ACC112 (cell line): ENCODE results near the gene FNBP1.
"Not testable (repeated sequence)": the region's sequence is repeated elsewhere in the genome, so short reads cannot be mapped to it uniquely, and the experiment has no call there.

Experiments
- H2AFZ ChIP-seq: fragments of 200-600 bp; sonication (generic); one replicate; pipeline ENCODE4 v1.6.0; 2017; ENCODE audit warnings: antibody characterized with exemption, low read length; ENCODE audit not compliant: unreplicated experiment
- H3K27ac ChIP-seq: fragments of 200-600 bp; sonication (generic); 2 replicates; pipeline ENCODE4 v1.5.1; 2014; ENCODE audit warnings: low read depth, mild to moderate bottlenecking, antibody characterized with exemption, low read length, moderate library complexity
- H3K27me3 ChIP-seq: fragments of 200-600 bp; sonication (generic); 2 replicates; pipeline ENCODE4 v1.6.1; 2014; ENCODE audit warnings: mild to moderate bottlenecking, antibody characterized with exemption, low read length, moderate library complexity, mixed read lengths; ENCODE audit not compliant: insufficient read depth
- H3K36me3 ChIP-seq: fragments of 200-600 bp; sonication (generic); 2 replicates; pipeline ENCODE4 v1.6.1; 2016; ENCODE audit warnings: mild to moderate bottlenecking, antibody characterized with exemption, low read length, moderate library complexity, mixed read lengths; ENCODE audit not compliant: insufficient read depth
- H3K4me1 ChIP-seq: fragments of 200-600 bp; sonication (generic); one replicate; pipeline ENCODE4 v1.6.1; 2016; ENCODE audit warnings: low read length, mixed read lengths; ENCODE audit not compliant: insufficient read depth, unreplicated experiment, control insufficient read depth
- H3K4me3 ChIP-seq: fragments of 200-600 bp; sonication (generic); 2 replicates; pipeline ENCODE4 v1.5.1; 2014; ENCODE audit warnings: mild to moderate bottlenecking, low read depth, low read length
- H3K79me2 ChIP-seq: fragments of 200-600 bp; sonication (generic); one replicate; pipeline ENCODE4 v1.6.0; 2016; ENCODE audit warnings: low read length; ENCODE audit not compliant: control insufficient read depth, unreplicated experiment, insufficient read depth

FNBP1 gene

DNA sequence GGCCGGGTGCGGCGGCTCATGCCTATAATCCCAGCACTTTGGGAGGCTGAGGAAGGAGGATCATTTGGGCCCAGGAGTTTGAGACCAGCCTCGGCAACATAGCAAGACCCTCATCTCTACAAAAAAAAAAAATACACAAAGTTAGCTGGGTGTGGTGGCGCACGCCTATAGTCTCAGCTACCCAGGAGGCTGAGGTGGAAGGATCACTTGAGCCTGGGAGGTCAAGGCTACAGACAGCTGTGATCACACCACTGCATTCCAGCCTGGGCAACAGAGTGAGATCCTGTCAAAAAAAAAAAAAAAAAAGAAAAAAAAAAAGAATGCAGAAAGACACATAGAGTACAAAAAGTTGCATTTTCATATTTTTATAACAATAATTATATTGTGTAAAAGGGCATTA lies 36.0 kb downstream of the FNBP1 start:
- peaks cover 12% of the 10 kb centered on the region for H3K79me2 ChIP-seq
- H2AFZ ChIP-seq, H3K36me3 ChIP-seq, H3K4me3 ChIP-seq, H3K27ac ChIP-seq, H3K4me1 ChIP-seq, H3K27me3 ChIP-seq: not testable (repeated sequence)

DNA sequence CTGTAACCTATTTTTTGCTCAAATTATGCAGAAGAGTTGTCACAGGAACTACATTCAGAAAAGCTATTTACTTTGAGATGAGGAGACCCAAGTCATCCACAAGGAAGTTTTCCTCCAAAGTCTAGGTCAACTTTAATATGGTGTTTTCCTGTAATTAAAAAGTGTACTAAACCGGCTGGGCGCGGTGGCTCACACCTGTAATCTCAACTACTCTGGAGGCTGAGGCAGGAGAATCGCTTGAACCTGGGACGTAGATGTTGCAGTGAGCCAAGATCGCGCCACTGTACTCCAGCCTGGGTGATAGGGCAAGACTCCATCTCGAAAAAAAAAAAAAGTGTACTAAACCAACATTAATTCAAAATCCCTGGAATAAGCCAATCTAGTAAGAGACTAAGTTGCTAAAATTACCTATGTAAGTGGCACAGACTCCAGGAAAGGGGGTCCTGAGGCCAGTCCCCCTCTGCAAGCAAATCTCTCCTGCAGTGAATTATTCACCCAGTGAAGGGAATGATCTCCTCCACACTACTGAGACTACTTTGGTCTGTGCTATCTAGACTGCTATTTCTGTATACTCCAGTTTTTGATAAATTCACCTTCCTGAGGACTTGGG lies 38.9 kb downstream of the FNBP1 start:
- Histone ChIP-seq H3K79me2 (peaks cover 2% of the 10 kb centered on the region), H3K27ac (no peak overlapping the region)

DNA sequence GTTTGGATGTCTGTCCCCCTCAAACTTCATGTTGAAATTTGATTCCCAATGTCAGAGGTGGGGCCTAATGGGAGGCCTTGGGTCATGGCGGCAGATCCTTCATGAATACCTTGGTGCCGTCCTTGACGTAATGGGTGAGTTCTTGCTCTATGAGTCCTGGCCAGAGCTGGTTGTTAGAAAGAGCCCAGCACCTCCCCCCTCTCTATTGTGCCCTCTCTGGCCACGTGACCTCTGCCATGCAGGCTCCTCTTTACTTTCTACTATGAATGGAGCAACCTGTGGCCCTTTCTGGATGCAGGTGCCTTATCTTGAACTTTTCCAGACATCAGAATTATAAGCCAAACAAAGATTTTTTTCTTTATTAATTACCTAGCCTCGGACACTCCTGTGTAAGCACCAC lies 40.7 kb downstream of the FNBP1 start:
- H3K36me3 ChIP-seq, result no peaks in the 10 kb centered on the region

More for the DNA sequence above, 38.9 kb downstream of the FNBP1 start:
- Histone ChIP-seq H3K27me3 (no peaks in the 10 kb centered on the region), H3K36me3 (no peaks in the 10 kb centered on the region), H3K4me3 (no peak overlapping the region), H2AFZ (no peak overlapping the region), H3K4me1 (peaks cover 2% of the 10 kb centered on the region)

DNA sequence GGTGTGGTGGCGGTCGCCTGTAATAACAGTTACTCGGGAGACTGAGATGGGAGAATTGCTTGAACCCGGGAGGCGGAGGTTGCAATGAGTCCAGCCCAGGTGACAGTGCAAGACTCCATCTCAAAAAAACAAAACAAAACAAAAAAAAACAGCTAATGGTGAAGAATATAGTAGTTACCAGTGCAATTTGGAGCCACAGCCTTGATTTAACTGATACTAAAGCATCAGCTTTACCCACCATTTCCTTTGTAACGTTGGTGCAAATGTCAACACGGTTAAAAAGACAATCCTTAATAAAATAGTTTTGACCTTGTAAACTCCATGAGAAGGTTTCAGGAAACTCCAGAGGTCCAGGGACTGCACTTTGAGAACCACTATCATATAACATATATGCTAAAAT lies 41.8 kb downstream of the FNBP1 start:
- no peak overlapping the region for H3K4me3 ChIP-seq
- H3K79me2 ChIP-seq, result peaks cover 16% of the 10 kb centered on the region
- no peaks in the 10 kb centered on the region for H3K27me3 ChIP-seq
- no peak overlapping the region for H3K27ac ChIP-seq
- peaks cover 14% of the 10 kb centered on the region for H3K4me1 ChIP-seq
- no peaks in the 10 kb centered on the region for H3K36me3 ChIP-seq
- H2AFZ ChIP-seq, result no peak overlapping the region

More for the DNA sequence above, 40.7 kb downstream of the FNBP1 start:
- H3K4me3 ChIP-seq, result no peak overlapping the region
- peaks cover 7% of the 10 kb centered on the region for H3K4me1 ChIP-seq
- H2AFZ ChIP-seq, result no peak overlapping the region
- H3K27ac ChIP-seq, result no peak overlapping the region
- H3K27me3 ChIP-seq, result no peaks in the 10 kb centered on the region
- peaks cover 8% of the 10 kb centered on the region for H3K79me2 ChIP-seq

DNA sequence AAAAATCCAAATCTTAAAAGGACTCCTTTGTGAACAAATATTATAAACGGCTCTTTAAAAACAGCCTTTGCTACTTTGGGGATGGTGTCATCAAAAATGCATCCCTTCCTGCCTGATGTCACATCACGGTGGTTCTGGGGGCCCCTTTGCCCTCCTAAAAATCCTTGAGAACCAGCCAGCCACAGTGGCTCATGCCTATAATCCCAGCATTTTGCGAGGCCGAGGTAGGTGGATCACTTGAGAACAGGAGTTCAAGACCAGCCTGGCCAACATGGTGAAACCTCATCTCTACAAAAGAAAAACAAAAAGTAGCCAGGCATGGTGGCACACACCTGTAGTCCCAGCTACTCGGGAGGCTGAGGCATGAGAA lies 43.9 kb downstream of the FNBP1 start:
- no peak overlapping the region for H3K27ac ChIP-seq
- peaks cover 30% of the 10 kb centered on the region for H3K4me1 ChIP-seq
- no peak overlapping the region for H3K4me3 ChIP-seq
- H3K27me3 ChIP-seq, result no peaks in the 10 kb centered on the region
- H3K79me2 ChIP-seq, result peaks cover 16% of the 10 kb centered on the region
- no peak overlapping the region for H2AFZ ChIP-seq
- no peaks in the 10 kb centered on the region for H3K36me3 ChIP-seq

DNA sequence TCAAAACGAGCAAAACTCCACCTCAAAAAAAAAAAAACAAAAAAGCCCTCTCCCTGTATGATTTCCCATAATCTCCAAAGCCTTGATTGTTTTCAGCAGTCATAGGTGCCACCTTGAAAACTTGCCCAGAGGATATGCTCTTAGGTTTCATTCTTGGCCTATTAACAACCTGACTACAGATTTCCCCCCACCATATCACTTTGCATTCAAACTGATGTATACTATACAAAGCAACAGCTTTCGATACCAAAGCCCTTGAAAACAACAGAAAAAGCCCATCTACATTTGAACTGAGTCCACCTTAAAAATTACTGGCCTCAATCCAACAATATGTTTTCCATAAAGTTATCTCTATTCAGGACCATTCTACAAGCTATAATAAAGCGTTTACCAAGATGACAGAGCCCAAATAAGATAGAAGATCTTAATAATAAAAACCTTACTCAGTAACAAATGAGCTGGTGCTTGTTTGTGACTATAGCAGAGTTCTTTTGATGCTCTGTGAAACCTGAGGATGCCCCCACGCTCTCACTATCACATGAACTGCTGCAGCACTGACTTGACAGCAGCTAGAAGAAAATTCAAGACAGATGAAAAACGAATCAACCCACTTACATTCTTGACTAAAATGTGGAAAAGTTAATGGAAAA lies 44.4 kb downstream of the FNBP1 start:
- H3K79me2 ChIP-seq, result peaks cover 16% of the 10 kb centered on the region
- H3K4me1 ChIP-seq, result peaks cover 30% of the 10 kb centered on the region
- H3K4me3 ChIP-seq, result no peak overlapping the region

DNA sequence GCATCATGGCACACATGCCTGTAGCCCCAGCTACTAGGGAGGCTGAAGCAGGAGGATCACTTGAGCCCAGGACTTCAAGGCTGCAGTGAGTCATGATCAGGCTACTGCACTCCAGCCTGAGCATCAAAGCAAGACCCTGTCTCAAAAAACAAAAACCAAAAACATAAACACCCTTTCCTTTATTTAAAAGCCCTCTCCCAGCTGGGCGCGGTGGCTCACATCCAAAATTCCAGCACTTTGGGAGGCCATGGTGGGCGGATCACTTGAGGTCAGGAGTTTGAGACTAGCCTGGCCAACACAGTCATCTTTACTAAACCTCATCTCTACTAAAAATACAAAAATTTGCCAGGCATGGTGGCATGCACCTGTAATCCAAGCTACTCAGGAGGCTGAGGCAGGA lies 45.3 kb downstream of the FNBP1 start:
- not testable (repeated sequence) for H3K27ac ChIP-seq, H2AFZ ChIP-seq, H3K27me3 ChIP-seq, H3K36me3 ChIP-seq, H3K4me3 ChIP-seq
- Histone ChIP-seq H3K79me2 (peaks cover 16% of the 10 kb centered on the region), H3K4me1 (peaks cover 30% of the 10 kb centered on the region)

More for the DNA sequence above, 44.4 kb downstream of the FNBP1 start:
- Histone ChIP-seq H2AFZ (no peak overlapping the region), H3K36me3 (no peaks in the 10 kb centered on the region), H3K27me3 (no peaks in the 10 kb centered on the region), H3K27ac (no peak overlapping the region)

DNA sequence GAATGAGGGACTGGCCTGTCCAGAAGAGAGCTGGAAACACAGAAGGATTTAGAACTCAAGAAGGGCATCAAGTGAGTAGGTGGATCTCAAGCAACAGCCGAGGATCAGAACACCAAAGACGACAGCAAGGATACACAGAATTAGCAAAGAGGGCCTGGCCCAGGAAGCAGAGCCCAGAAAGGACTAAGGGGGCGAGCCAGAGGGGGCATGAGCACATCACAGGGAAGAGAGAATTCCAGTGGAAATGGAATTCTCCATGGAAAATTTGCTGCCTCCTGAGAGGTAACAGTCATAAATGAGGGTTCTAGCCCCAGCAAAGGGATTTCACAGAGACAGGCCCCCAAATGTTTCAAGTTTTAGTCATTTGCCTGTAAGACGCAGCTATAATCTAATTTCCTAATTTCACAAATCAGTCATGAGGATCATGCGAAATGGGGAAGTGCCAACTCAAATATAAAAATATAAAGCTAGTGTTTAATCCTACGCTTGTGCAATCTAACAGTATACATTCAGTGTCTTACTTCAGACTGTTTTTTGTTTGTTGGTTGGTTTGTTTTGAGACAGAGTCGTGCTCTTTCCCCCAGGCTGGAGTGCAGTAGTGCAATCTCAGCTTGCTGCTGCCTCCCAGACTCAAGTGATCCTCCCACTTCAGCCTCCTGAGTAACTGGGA lies 46.7 kb downstream of the FNBP1 start:
- no peaks in the 10 kb centered on the region for H3K36me3 ChIP-seq
- H3K79me2 ChIP-seq, result peaks cover 16% of the 10 kb centered on the region
- peaks cover 38% of the 10 kb centered on the region for H3K4me1 ChIP-seq
- peak overlapping the region; percentile 3; the same call in 1 of the 2 replicates for H3K4me3 ChIP-seq
- peak overlapping the region; percentile 61 for H2AFZ ChIP-seq
- H3K27me3 ChIP-seq, result no peaks in the 10 kb centered on the region
- peak overlapping the region; percentile 81 for H3K27ac ChIP-seq

DNA sequence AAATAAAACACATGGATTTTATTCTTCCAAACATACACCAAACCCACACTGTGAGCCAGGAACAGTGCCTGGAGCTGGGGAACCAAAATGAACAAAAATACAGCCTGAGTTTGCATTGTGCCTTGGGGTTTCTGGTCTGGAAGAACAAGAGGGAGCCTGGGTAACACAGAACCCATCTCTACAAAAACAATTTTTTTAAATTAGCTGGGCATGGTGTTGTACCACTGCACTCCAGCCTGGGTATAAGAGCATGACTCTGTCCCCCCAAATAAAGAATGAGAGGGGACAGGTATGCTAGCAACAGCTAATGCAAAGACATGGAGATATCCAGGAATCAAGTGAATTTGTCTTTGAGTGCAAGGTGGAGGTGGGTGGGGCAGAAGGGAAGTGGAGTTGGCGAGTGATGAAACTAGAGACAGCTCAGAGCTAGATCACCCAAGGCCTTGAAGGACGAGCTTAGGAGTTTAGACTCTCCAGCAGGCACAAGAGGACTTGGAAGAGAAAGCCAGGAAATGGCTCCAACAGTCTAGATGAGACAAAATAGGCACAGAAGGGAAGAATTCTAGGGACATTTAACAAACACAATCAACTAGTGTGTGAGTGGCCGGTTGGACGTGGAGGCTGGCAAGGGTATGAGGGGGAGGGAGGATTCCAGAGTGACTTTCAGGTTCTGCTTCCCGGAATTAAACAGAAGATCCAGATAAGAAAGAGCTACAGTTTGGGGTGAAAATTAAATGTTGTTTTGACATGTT lies 47.4 kb downstream of the FNBP1 start:
- peaks cover 40% of the 10 kb centered on the region for H3K4me1 ChIP-seq
- H2AFZ ChIP-seq, result peak overlapping the region; percentile 61
- H3K79me2 ChIP-seq, result peaks cover 16% of the 10 kb centered on the region
- H3K27ac ChIP-seq, result peak overlapping the region; percentile 81
- H3K27me3 ChIP-seq, result no peaks in the 10 kb centered on the region
- H3K4me3 ChIP-seq, result peak overlapping the region; percentile 3; the same call in 1 of the 2 replicates
- no peaks in the 10 kb centered on the region for H3K36me3 ChIP-seq

DNA sequence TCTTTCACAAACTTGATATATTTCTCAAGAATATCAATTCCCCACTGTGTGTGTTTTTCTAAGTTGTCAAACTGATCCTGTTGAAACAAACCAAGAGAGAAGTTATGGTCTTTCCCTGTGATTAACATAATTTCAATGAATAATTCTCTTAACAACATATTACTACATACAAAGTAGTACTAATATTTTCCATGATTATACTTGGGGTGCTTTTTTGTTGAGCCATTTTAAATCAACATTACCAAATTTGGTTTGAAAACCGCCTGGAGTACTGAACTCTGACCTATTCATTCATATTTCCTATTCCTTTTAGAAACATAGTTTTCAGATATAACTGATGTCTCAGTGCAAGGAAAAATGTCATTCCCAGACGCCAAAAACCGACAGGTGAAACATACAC lies 48.1 kb downstream of the FNBP1 start:
- no peaks in the 10 kb centered on the region for H3K36me3 ChIP-seq
- no peak overlapping the region for H2AFZ ChIP-seq
- H3K27me3 ChIP-seq, result no peaks in the 10 kb centered on the region
- H3K27ac ChIP-seq, result peak overlapping the region; percentile 81
- H3K4me3 ChIP-seq, result no peak overlapping the region
- peaks cover 16% of the 10 kb centered on the region for H3K79me2 ChIP-seq
- peaks cover 46% of the 10 kb centered on the region for H3K4me1 ChIP-seq
